Measurements from ENCODE around the gene IMPDH1. TPM values are rescaled to one million over a fixed set of nuclear protein-coding genes. Genes with fewer than 3 reads are reported as not detected.

The IMPDH1 gene
- total and polyA plus RNA-seq, 12 donors, result 9.3 to 32.8 (median 17.1) TPM

DNA sequence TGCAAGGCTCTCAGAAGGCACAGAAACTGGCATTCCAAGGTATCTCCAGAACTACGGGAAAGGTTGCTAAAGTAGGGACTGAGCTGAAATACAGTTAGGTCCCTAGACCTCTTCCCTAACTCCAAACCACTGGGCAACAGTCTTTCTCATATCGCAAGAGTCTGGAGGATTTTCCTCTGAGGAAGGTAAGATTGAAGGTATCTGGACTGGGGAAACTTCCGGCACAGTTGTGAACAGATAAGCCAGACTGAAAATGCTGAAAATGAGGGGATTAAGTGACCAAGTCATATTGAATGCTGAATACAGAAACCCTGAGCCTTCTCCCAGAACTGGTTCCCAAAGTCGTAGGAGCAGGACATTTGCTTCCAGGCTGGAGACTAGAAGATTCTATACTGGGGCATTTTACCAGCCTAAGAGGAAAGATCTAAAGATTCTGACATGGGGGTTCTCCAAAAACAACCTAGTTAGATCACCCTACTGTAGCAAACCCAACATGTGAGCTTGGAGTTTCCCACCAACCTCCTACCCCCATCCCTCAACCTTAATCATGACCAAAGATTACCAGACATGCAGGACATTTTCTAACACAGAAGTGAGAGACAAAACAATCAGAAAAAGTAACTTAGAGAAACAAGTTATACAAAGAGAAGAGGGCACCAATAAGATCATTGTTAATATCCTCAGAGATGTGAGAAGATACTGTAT lies 45.5 kb downstream of the IMPDH1 start:
- intact Hi-C loops (cut with DNase I), result no loop called here
- Histone ChIP-seq H3K9me3 (no peaks in the 10 kb centered on the region), H3K4me1 (peaks cover 0 to 27% (median 13%) of the 10 kb centered on the region in 9 donors), H3K36me3 (no peaks in the 10 kb centered on the region), H3K4me3 (no peak overlapping the region), H3K27ac (no peak overlapping the region), H3K27me3 (peaks cover 0 to 56% (median 22%) of the 10 kb centered on the region in 7 donors)
- ATAC-seq (no peak), DNase-seq (no peak)
- WGBS, 2 donors, result 69 to 76% methylated on average over 4 of the region's 4 CpGs
- TF ChIP-seq, protein P1, sequence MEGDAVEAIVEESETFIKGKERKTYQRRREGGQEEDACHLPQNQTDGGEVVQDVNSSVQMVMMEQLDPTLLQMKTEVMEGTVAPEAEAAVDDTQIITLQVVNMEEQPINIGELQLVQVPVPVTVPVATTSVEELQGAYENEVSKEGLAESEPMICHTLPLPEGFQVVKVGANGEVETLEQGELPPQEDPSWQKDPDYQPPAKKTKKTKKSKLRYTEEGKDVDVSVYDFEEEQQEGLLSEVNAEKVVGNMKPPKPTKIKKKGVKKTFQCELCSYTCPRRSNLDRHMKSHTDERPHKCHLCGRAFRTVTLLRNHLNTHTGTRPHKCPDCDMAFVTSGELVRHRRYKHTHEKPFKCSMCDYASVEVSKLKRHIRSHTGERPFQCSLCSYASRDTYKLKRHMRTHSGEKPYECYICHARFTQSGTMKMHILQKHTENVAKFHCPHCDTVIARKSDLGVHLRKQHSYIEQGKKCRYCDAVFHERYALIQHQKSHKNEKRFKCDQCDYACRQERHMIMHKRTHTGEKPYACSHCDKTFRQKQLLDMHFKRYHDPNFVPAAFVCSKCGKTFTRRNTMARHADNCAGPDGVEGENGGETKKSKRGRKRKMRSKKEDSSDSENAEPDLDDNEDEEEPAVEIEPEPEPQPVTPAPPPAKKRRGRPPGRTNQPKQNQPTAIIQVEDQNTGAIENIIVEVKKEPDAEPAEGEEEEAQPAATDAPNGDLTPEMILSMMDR (IDR thresholded peaks at IDR 0.05), result no peak

DNA sequence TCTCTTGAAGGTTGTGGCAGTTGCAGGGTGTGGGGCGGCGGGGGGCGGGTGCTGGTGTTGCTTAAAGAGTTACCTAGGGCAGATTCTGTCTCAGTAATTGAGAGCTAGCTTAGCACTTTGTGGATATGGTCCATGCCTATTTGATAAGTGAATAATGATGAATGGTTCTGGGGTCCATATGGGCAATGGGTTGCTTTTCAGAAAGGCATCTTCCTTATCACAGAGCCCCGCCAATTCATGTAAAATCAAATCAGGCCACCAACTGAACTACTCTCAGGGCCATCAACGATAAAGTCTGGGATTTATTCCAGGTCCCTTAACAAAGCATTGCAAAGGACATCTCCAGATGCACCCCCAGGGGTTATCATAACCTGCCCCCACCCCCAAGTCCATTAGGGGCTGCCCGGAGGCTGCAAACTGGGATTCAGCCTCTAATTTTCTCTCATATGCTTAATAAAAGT lies 46.5 kb downstream of the IMPDH1 start:
- ATAC-seq, result no peak
- DNase-seq, result no peak
- Histone ChIP-seq H3K4me3 (no peak overlapping the region), H3K9me3 (no peaks in the 10 kb centered on the region), H3K27ac (no peak overlapping the region), H3K27me3 (peaks cover 0 to 56% (median 22%) of the 10 kb centered on the region in 7 donors), H3K36me3 (no peaks in the 10 kb centered on the region), H3K4me1 (peaks cover 0 to 32% (median 13%) of the 10 kb centered on the region in 9 donors)
- 76 to 77% methylated on average over 6 of the region's 6 CpGs for WGBS, 2 donors
- intact Hi-C loops (cut with DNase I), result no loop called here
- TF ChIP-seq, protein P1 (IDR thresholded peaks at IDR 0.05), result no peak

DNA sequence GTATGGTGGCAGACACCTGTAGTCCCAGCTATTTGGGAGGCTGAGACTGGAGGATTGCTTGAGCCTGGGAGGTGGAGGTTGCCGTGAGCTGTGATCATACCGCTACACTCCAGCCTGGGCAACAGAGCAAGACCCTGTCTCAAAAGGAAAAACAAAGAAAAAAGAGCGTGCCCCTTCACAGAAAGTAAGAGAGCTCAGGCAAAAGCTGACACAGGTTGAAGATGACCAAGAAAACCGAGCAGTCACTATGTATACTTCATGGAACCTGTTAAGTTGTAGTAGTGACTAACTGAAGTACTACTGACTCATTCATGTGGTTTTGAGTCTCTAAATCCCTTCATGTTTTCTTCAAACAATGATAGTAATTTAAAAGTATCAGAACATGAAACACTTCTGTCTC lies 47.1 kb downstream of the IMPDH1 start:
- 81 to 90% methylated on average over 4 of the region's 4 CpGs for WGBS, 2 donors
- H3K27me3 ChIP-seq, result peaks cover 0 to 56% (median 22%) of the 10 kb centered on the region in 7 donors
- intact Hi-C loops (cut with DNase I), result no loop called here

More for the DNA sequence above, 47.1 kb downstream of the IMPDH1 start:
- Histone ChIP-seq H3K27ac (no peak overlapping the region), H3K4me1 (peaks cover 0 to 36% (median 13%) of the 10 kb centered on the region in 9 donors), H3K36me3 (no peaks in the 10 kb centered on the region), H3K9me3 (no peaks in the 10 kb centered on the region), H3K4me3 (no peak overlapping the region)
- ATAC-seq, result no peak
- TF ChIP-seq, protein P1 (IDR thresholded peaks at IDR 0.05), result no peak
- DNase-seq, result no peak
